Breast epithelium (tissue), 3 donors: ENCODE data around the gene RSU1.
A peak's percentile ranks its signal among the peaks of the same experiment; 100 is the strongest.

Experiments used
- POLR2A ChIP-seq: fragments of 450-650 bp; IDR thresholded peaks from one replicate; pipeline ENCODE4 v1.6.1; 2016; ENCODE audit warnings: antibody characterized with exemption, mild to moderate bottlenecking, moderate library complexity
- POLR2AphosphoS5 ChIP-seq, 3 donors: sonication (generic); formaldehyde crosslinking; IDR thresholded peaks; one replicate each; pipeline ENCODE4 v1.6.1; 2017; ENCODE audit warnings: antibody characterized with exemption in 3 of 3
- TF ChIP-seq, protein P1 (sequence below), 3 donors: fragments of 450-650 bp; IDR thresholded peaks; one replicate each; pipeline ENCODE4 v1.5.1; 2016 to 2017; ENCODE audit warnings: antibody characterized with exemption in 3 of 3, mild to moderate bottlenecking in 3 of 3, moderate library complexity in 3 of 3

DNA sequence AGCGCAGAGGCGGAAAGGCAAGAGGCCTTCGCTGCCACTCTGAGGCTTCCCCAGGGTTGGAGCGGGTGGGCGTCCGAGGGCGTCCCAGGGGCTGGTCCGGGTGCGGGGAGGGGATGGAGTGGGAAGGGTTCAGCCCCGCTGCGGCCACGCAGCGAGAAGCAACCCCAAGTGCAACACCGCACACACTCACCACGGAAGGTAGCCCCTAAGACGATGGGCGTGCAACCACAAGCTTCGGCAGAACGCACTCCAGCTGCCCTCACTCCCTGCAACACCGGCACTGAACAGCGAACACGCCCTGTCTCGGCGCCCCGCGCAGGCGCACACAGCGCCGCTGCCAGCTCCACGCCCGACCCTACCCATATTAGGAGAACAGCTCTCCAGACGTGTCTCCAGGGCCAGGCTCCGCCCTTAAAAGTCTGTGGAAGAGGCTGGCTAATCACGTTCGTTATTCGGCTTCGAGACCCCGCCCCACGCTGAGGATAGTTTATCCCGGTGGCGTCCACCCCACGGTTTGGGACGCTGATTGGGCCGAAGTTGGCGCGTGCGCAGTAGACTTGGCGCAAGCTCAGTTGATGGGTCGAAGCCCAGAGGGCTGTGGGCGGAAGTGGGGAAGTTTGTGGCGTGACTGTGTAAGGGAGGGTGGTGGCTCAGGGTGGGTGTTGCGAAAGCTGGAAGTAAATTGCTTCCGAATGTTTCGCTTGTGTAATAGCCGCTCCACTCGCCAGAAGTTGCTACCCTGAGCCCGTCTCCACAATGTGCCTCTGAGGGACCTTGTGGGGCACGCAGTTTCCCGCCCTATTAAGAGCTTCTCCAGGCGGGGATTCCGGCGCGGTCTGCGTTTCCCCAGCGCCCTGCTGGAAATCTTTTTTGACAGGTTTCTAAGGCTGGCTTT lies at the start of gene RSU1:
- TF ChIP-seq, protein P1, sequence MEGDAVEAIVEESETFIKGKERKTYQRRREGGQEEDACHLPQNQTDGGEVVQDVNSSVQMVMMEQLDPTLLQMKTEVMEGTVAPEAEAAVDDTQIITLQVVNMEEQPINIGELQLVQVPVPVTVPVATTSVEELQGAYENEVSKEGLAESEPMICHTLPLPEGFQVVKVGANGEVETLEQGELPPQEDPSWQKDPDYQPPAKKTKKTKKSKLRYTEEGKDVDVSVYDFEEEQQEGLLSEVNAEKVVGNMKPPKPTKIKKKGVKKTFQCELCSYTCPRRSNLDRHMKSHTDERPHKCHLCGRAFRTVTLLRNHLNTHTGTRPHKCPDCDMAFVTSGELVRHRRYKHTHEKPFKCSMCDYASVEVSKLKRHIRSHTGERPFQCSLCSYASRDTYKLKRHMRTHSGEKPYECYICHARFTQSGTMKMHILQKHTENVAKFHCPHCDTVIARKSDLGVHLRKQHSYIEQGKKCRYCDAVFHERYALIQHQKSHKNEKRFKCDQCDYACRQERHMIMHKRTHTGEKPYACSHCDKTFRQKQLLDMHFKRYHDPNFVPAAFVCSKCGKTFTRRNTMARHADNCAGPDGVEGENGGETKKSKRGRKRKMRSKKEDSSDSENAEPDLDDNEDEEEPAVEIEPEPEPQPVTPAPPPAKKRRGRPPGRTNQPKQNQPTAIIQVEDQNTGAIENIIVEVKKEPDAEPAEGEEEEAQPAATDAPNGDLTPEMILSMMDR (IDR thresholded peaks at IDR 0.05), result peak in 1 of 3 donors; percentile 7
- TF ChIP-seq POLR2A, result peak; percentile 36
- peak; percentile 93 to 96 (median 95) for TF ChIP-seq POLR2AphosphoS5 (IDR thresholded peaks at IDR 0.05)
